Natural killer cell (primary cell): Measurements from ENCODE around the gene LCT. TPM values are rescaled to one million over a fixed set of nuclear protein-coding genes. Genes with fewer than 3 reads are reported as not detected.
"Not testable (repeated sequence)": the region's sequence is repeated elsewhere in the genome, so short reads cannot be mapped to it uniquely, and the experiment has no call there.

ENCODE experiments used
- ATAC-seq, 3 donors: fragments of 150-1000 bp in 2 of 3; fragments of 200-7000 bp in 1 of 3; cut with Tn5 transposase; 1 replicate in 1 of 3; 2 replicates in 2 of 3; pipeline ENCODE4 v1.10.0; 2021; ENCODE audit warnings: mild to moderate bottlenecking in 2 of 3, moderate library complexity in 2 of 3
- DNase-seq, 2 donors: peaks; one replicate each; pipeline versions ENCODE4 v3.0.0 to v3.0.0-alpha.2; 2013 to 2021; ENCODE audit warnings: mixed read lengths in 1 of 2
- H3K27ac ChIP-seq: one replicate; pipeline ENCODE4 v1.5.1; 2013; ENCODE audit warnings: mild to moderate bottlenecking, low read length
- H3K27me3 ChIP-seq: one replicate; pipeline ENCODE4 v1.6.1; 2013; ENCODE audit warnings: low read length; ENCODE audit not compliant: control insufficient read depth, insufficient read depth
- H3K36me3 ChIP-seq: one replicate; pipeline ENCODE4 v1.6.1; 2013; ENCODE audit warnings: low read length; ENCODE audit not compliant: control insufficient read depth, insufficient read depth
- H3K4me1 ChIP-seq: one replicate; pipeline ENCODE4 v1.6.1; 2013; ENCODE audit warnings: low read length; ENCODE audit not compliant: control insufficient read depth, insufficient read depth
- H3K4me3 ChIP-seq: one replicate; pipeline ENCODE4 v1.5.1; 2013; ENCODE audit warnings: low read length
- H3K9me3 ChIP-seq: one replicate; pipeline ENCODE4 v1.6.1; 2013; ENCODE audit warnings: low read length; ENCODE audit not compliant: control insufficient read depth, insufficient read depth
- H3K27ac Mint-ChIP-seq, 2 donors: one replicate each; pipeline ENCODE4 v1.8.0; 2022; ENCODE audit warnings: mild to moderate bottlenecking in 2 of 2, mixed read lengths in 2 of 2, moderate library complexity in 1 of 2
- H3K27me3 Mint-ChIP-seq, 2 donors: one replicate each; pipeline ENCODE4 v1.8.0; 2022; ENCODE audit warnings: low read depth in 2 of 2, mixed read lengths in 2 of 2
- H3K36me3 Mint-ChIP-seq: one replicate; pipeline ENCODE4 v1.8.0; 2022; ENCODE audit warnings: mixed read lengths
- H3K4me1 Mint-ChIP-seq, 2 donors: one replicate each; pipeline ENCODE4 v1.8.0; 2022; ENCODE audit warnings: mixed read lengths in 2 of 2
- H3K4me3 Mint-ChIP-seq: one replicate; pipeline ENCODE4 v1.8.0; 2022; ENCODE audit warnings: mild to moderate bottlenecking, moderate library complexity, mixed read lengths
- H3K9me3 Mint-ChIP-seq, 2 donors: one replicate each; pipeline ENCODE4 v1.8.0; 2022; ENCODE audit warnings: mixed read lengths in 2 of 2
- WGBS: methylation state at CpG from one replicate; pipeline ENCODE4 v1.1.7; 2013; ENCODE audit warnings: missing lambda C conversion rate; ENCODE audit not compliant: insufficient coverage; 5-methylcytosine and 5-hydroxymethylcytosine counted together
- intact Hi-C: fragments of 100-400 bp; cut with micrococcal nuclease; formaldehyde crosslinking; loops from one replicate; pipeline ENCODE4 v1.14.2; 2022
- total RNA-seq, 4 donors: library from RNA; stranded (reverse); fragments of 120-200 nt in 1 of 4; gene quantifications; one replicate each; pipeline versions ENCODE4 v1.2.3 to v1.2.4, GENCODE V29; 2013 to 2022
- TF ChIP-seq, protein P1 (sequence below): fragments of 200-600 bp; IDR thresholded peaks from one replicate; pipeline ENCODE4 v1.8.0; 2022; ENCODE audit warnings: antibody characterized with exemption

Gene LCT
- under 1 TPM in 1 of 3 donors, not detected in 2; 0.05 TPM for total RNA-seq
- not detected for total RNA-seq (2013)

DNA sequence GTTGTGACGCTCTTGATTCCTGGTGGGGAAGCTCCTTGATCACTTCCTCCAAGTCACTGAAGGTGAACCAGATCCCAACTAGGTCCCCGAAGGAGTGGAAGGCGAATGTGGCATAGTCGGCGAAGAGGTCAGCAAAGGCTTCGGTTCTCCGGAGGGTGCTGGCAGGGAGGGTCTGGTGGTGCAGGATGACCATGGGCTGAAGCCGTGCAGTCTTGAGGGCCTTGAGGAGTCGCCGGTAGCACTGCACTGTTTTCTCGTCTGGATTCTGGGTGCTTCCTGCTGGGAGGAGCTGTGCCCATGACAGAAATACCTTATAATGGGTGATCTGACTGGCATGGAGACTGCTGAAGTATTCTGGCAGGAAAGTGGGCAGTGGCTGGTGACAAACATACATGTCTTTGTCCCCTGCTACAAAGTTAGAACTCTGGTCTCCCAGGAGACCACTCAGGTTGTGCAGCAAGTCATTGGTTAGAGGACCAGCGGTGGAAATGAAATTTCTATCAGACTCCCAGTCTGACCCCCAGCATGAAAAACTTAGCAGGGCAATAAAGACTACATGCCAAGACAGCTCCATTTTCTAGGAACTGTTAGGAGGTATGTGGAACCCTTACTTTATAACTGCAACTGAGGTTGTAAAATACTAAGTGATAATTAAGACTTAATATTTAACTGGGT is at the start of gene LCT:
LCT (minus strand) TSS at position 589 of the 675 bp plus-strand sequence; CDS start at position 574, 15 bp downstream.
- Histone ChIP-seq H3K36me3 (peaks cover 4% of the 10 kb centered on the region), H3K4me1 (no peaks in the 10 kb centered on the region), H3K27ac (no peak within 1 kb of the TSS), H3K9me3 (no peaks in the 10 kb centered on the region), H3K4me3 (no peak within 1 kb of the TSS), H3K27me3 (no peaks in the 10 kb centered on the region)
- TF ChIP-seq, protein P1, sequence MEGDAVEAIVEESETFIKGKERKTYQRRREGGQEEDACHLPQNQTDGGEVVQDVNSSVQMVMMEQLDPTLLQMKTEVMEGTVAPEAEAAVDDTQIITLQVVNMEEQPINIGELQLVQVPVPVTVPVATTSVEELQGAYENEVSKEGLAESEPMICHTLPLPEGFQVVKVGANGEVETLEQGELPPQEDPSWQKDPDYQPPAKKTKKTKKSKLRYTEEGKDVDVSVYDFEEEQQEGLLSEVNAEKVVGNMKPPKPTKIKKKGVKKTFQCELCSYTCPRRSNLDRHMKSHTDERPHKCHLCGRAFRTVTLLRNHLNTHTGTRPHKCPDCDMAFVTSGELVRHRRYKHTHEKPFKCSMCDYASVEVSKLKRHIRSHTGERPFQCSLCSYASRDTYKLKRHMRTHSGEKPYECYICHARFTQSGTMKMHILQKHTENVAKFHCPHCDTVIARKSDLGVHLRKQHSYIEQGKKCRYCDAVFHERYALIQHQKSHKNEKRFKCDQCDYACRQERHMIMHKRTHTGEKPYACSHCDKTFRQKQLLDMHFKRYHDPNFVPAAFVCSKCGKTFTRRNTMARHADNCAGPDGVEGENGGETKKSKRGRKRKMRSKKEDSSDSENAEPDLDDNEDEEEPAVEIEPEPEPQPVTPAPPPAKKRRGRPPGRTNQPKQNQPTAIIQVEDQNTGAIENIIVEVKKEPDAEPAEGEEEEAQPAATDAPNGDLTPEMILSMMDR, result no peak
- Mint-ChIP-seq H3K36me3 (no peaks in the 10 kb centered on the region), H3K27me3 (no peaks in the 10 kb centered on the region), H3K4me3 (no peak within 1 kb of the TSS), H3K9me3 (no peaks in the 10 kb centered on the region), H3K4me1 (no peaks in the 10 kb centered on the region), H3K27ac (no peak within 1 kb of the TSS)
- WGBS, result 97% methylated on average over 12 of the region's 12 CpGs
- intact Hi-C loops, result no loop called here
- DNase-seq (no peak), ATAC-seq (no peak)

DNA sequence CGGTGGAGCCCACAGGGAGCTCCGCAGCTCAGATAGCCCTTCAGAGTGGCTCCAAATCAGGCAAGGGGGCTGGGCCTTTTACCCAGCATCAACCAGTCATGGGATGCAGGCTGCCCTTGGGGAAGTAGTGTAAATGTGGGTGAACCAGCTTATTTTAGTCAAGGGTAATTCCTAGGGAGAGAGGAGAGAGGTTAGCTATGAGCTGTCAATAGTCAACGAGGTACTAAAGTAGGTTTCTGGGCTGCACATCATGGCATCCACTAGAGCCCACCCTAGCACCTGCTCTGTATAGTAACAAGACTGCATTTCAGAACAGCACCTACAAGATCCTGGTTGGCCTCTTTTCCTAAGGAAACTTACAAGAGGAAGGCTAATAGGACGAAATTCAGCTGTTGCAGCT is 48.7 kb upstream of the LCT start:
- TF ChIP-seq, protein P1, result no peak
- H3K27ac Mint-ChIP-seq, result no peak overlapping the region
- H3K27me3 ChIP-seq, result peaks cover 2% of the 10 kb centered on the region
- no peak overlapping the region for H3K4me3 Mint-ChIP-seq
- DNase-seq (no peak), ATAC-seq (no peak)
- H3K4me1 ChIP-seq, result no peaks in the 10 kb centered on the region
- H3K36me3 ChIP-seq, result no peaks in the 10 kb centered on the region
- H3K9me3 ChIP-seq, result no peaks in the 10 kb centered on the region
- peaks cover 10 to 25% of the 10 kb centered on the region in 2 donors for H3K27me3 Mint-ChIP-seq
- intact Hi-C loops, result no loop called here
- H3K27ac ChIP-seq, result no peak overlapping the region
- WGBS, result 84% methylated on average over 4 of the region's 4 CpGs
- peaks cover 0 to 2% of the 10 kb centered on the region in 2 donors for H3K9me3 Mint-ChIP-seq
- H3K4me1 Mint-ChIP-seq, result no peaks in the 10 kb centered on the region
- no peak overlapping the region for H3K4me3 ChIP-seq
- H3K36me3 Mint-ChIP-seq, result no peaks in the 10 kb centered on the region

DNA sequence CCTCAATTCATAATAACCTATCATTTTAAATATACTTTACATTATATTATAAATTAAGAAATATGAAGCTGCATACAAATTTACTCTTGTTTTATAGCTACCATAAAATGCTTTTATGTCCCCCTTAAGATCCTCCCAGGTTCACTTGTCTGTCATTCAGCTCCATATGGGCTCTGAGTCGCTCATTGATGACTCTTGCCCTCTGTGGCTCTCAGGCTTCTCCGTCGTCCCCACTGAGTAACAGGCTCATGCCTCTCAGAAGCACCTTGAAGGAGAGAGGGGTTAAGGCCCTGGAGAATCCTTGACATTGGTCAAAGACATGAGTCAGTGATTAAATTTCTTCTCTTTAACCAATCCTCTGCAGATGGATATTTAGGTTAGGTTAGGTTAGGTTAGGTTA is 45.4 kb upstream of the LCT start:
- TF ChIP-seq, protein P1, result no peak
- no peak overlapping the region for H3K27ac Mint-ChIP-seq
- Histone ChIP-seq H3K4me1 (peaks cover under 1% of the 10 kb centered on the region), H3K4me3 (no peak overlapping the region), H3K36me3 (no peaks in the 10 kb centered on the region), H3K27ac (no peak overlapping the region), H3K9me3 (no peaks in the 10 kb centered on the region), H3K27me3 (peaks cover 2% of the 10 kb centered on the region)
- WGBS, result 79% methylated on average over 3 of the region's 3 CpGs
- H3K4me1 Mint-ChIP-seq, result peaks cover 4% of the 10 kb centered on the region in 2 donors
- no peaks in the 10 kb centered on the region for H3K9me3 Mint-ChIP-seq
- peaks cover 10 to 25% of the 10 kb centered on the region in 2 donors for H3K27me3 Mint-ChIP-seq
- ATAC-seq (no peak), DNase-seq (no peak)
- H3K36me3 Mint-ChIP-seq, result no peaks in the 10 kb centered on the region
- intact Hi-C loops, result no loop called here
- no peak overlapping the region for H3K4me3 Mint-ChIP-seq

DNA sequence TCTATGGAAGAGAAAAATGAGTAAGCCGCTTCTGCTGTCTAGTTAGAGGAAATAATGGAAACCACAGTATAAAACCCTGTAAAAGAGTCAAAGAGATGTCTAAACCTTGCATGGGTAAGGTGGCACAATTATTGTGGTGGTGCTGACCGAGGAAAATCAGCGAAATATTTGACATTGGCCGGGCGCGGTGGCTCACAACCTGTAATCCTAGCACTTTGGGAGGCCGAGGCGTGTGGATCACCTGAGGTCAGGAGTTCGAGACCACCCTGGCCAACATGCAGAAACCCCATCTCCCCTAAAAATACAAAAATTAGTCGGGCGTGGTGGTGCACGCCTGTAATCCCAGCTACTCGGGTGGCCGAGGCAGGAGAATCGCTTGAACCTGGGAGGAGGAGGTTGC is 39.8 kb upstream of the LCT start:
- peak overlapping the region; percentile 98 for H3K4me3 Mint-ChIP-seq
- not testable (repeated sequence) for H3K36me3 ChIP-seq, H3K27me3 Mint-ChIP-seq, H3K36me3 Mint-ChIP-seq, H3K9me3 ChIP-seq, ATAC-seq, H3K9me3 Mint-ChIP-seq, H3K27me3 ChIP-seq, DNase-seq
- WGBS, result 76% methylated on average over 15 of the region's 15 CpGs
- Histone ChIP-seq H3K4me3 (peak overlapping the region; percentile 69), H3K4me1 (peaks cover 21% of the 10 kb centered on the region), H3K27ac (peak overlapping the region; percentile 90)
- intact Hi-C loops, result loop anchor here (2.0 kb wide), 1 partner anchor 346 kb away; the partner anchor contains the start of genes R3HDM1 and ZRANB3
- H3K27ac Mint-ChIP-seq, result peak overlapping the region; percentile 92 to 94
- peaks cover 28 to 37% of the 10 kb centered on the region in 2 donors for H3K4me1 Mint-ChIP-seq
